Lower leg skin (tissue), 4 donors: ENCODE measurements around the gene LDLRAD3. TPM values are rescaled to one million over a fixed set of nuclear protein-coding genes. Genes with fewer than 3 reads are reported as not detected.
"Not testable (repeated sequence)": the region's sequence is repeated elsewhere in the genome, so short reads cannot be mapped to it uniquely, and the experiment has no call there.

Experiments used
- DNase-seq, 2 donors: peaks; one replicate each; pipeline ENCODE4 v3.0.0-alpha.2; 2019; ENCODE audit warnings: low spot score in 2 of 2
- H3K4me3 ChIP-seq: fragments of 200-600 bp; sonication (generic); 2 replicates; pipeline ENCODE4 v1.5.1; 2017; ENCODE audit warnings: mild to moderate bottlenecking, low read depth; ENCODE audit not compliant: poor library complexity, severe bottlenecking
- CTCF ChIP-seq, 3 donors: fragments of 450-650 bp; IDR thresholded peaks; one replicate each; pipeline ENCODE4 v1.5.1; 2016; ENCODE audit warnings: antibody characterized with exemption in 3 of 3, mild to moderate bottlenecking in 3 of 3, moderate library complexity in 2 of 3
- POLR2A ChIP-seq, 2 donors: fragments of 450-650 bp; IDR thresholded peaks; one replicate each; pipeline ENCODE4 v1.6.1; 2016 to 2017; ENCODE audit warnings: antibody characterized with exemption in 2 of 2, mild to moderate bottlenecking in 1 of 2, moderate library complexity in 1 of 2
- WGBS, 2 donors: methylation state at CpG; one replicate each; pipeline ENCODE4 v1.1.5; 2018; 5-methylcytosine and 5-hydroxymethylcytosine counted together
- intact Hi-C: fragments of 100-400 bp; cut with DNase I; formaldehyde crosslinking; loops from one replicate; pipeline ENCODE4 v1.15.0; 2023; ENCODE audit warnings: low total_unique reads
- total RNA-seq, 4 donors: library from RNA; depleted of rRNA; stranded (reverse); fragments of >200 nt; gene quantifications; one replicate each; pipeline ENCODE4 v1.1.0, GENCODE V29; 2016

The LDLRAD3 gene
- total RNA-seq, 4 donors from 2014 or later, result 18.6 to 42.6 (median 25.5) TPM

GRCh38 chr11:36167729-36168128, 223.9 kb downstream of the LDLRAD3 start:
- no peak for DNase-seq
- 98 to 99% methylated on average over 6 of the region's 6 CpGs for WGBS, 2 donors
- no peak for TF ChIP-seq CTCF (IDR thresholded peaks at IDR 0.05)
- TF ChIP-seq POLR2A (IDR thresholded peaks at IDR 0.05), result no peak
- H3K4me3 ChIP-seq, result no peak overlapping the region
- intact Hi-C loops, result no loop called here

GRCh38 chr11:36177836-36178235, 234.0 kb downstream of the LDLRAD3 start:
- no peak for TF ChIP-seq CTCF (IDR thresholded peaks at IDR 0.05)
- no peak for TF ChIP-seq POLR2A (IDR thresholded peaks at IDR 0.05)
- intact Hi-C loops, result no loop called here
- no peak overlapping the region for H3K4me3 ChIP-seq
- 77 to 91% methylated on average over 2 of the region's 2 CpGs for WGBS, 2 donors
- DNase-seq, result no peak

DNA sequence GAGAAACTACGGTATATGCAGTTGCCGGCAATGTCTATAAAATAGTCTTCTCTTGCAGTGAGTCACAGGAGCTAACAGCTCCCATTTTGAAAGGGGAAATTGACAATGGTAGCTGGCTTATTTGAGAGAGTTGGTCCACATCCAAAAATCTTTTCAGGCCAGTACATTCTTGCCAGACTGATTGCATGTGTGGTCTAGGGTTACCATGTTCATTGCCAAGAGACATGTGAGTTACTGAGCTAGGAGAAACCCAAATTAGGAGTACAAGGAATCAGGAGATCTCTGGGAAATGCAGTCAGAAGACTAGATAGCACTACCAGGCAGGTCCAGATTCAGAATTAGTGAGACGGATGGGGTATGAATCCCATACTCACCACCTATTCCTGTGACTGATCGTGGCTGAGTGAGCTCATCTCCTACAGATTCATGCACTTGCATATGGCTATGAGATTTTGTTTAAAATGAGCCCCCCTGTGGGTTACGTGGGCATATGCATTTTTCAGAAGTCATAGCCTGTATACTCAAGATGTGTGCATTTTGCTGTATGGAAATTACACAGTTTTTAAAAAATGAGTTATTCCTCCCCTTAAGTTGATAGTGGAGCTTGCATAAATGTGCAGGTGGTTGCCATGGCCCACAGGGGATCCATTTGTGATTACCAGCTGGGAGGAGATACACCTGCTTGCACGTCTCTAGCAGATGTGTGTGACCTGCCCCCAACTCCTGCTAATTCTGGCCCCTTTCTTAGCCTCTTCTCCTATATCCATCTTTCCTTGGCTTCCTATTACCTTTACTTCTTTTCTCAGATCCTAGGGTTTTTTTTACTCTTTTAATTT, 242.7 kb downstream of the LDLRAD3 start:
- intact Hi-C loops, result no loop called here
- peak in 1 of 2 donors; percentile 20 for DNase-seq
- WGBS, 2 donors, result 55 to 59% methylated on average over 6 of the region's 6 CpGs
- no peak overlapping the region for H3K4me3 ChIP-seq
- no peak for TF ChIP-seq CTCF (IDR thresholded peaks at IDR 0.05)
- TF ChIP-seq POLR2A (IDR thresholded peaks at IDR 0.05), result no peak

DNA sequence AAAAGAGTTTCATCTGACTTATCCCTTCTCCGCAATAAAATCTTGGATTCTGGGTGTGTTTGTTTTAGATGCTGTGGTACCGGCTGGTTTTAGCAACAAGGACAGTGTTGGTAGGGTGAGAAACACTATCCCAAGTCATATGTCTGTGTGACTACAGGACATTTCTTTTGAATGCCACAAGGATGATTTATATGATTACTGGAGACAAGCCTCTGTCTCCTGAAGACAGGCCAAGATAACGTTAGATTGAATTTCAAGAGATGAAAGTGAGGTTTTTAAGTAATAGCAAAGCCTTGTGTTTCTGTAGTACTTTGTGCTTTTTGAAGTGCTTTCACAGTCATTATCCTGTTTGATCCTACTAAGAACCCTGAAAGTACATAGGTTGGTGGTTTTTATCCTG, 243.8 kb downstream of the LDLRAD3 start:
- WGBS, 2 donors, result 90% methylated on average over 3 of the region's 3 CpGs
- DNase-seq, result no peak
- intact Hi-C loops, result no loop called here
- no peak for TF ChIP-seq CTCF (IDR thresholded peaks at IDR 0.05)
- TF ChIP-seq POLR2A (IDR thresholded peaks at IDR 0.05), result no peak
- H3K4me3 ChIP-seq, result no peak overlapping the region

GRCh38 chr11:36189735-36190134, 245.9 kb downstream of the LDLRAD3 start:
- DNase-seq, H3K4me3 ChIP-seq, intact Hi-C loops: not testable (repeated sequence)
- WGBS, 2 donors, result 95 to 100% methylated on average over 1 of the region's 1 CpG

- intact Hi-C loops, result no loop called here
- H3K4me3 ChIP-seq, result no peak overlapping the region
- 92 to 93% methylated on average over 5 of the region's 5 CpGs for WGBS, 2 donors
- no peak for DNase-seq
- TF ChIP-seq CTCF (IDR thresholded peaks at IDR 0.05) (no peak), POLR2A (IDR thresholded peaks at IDR 0.05) (no peak)
Measured at GRCh38 chr11:36191941-36192340, 248.1 kb downstream of the LDLRAD3 start.
